ENCODE data around the gene SLC24A3. TPM values are rescaled to one million over a fixed set of nuclear protein-coding genes. Genes with fewer than 3 reads are reported as not detected.

The SLC24A3 gene
- total RNA-seq, 1 experiment from 2014 or later, result not detected

GRCh38 chr20:19347943-19348456, 135.6 kb downstream of the SLC24A3 start:
- no peaks in the 10 kb centered on the region for H3K79me2 ChIP-seq (ENCODE audit: low read depth)
- H3K9me2 ChIP-seq (ENCODE audit: insufficient read depth), result no peaks in the 10 kb centered on the region
- TF ChIP-seq EZH2 (IDR thresholded peaks at IDR 0.05; ENCODE audit: low read depth) (no peak), CTCF (conservative IDR thresholded peaks at IDR 0.05) (no peak)
- intact Hi-C loops (cut with micrococcal nuclease; ENCODE audit: unreplicated experiment), result no loop called here
- no peaks in the 10 kb centered on the region for H3K4me1 ChIP-seq (replicated peaks; ENCODE audit: insufficient read depth)
- no peak overlapping the region for H3K27ac ChIP-seq
- 0 out of 2 replicates have a peak overlapping the region, but pooled peaks have one; percentile 2 for H3K4me2 ChIP-seq
- no peak for DNase-seq
- no peaks in the 10 kb centered on the region for H3K9me3 ChIP-seq (ENCODE audit: insufficient read depth, low read depth)
- CTCF ChIA-PET, result no interaction called here
- no peaks in the 10 kb centered on the region for H4K20me1 ChIP-seq (ENCODE audit: insufficient read depth)
- H3F3A ChIP-seq (ENCODE audit: insufficient read depth, low read depth), result no peaks in the 10 kb centered on the region
- BruUV-seq (replicated peaks), result no TSS peak
- H2AFZ ChIP-seq, result no peak overlapping the region
- H3K4me3 ChIP-seq, result no peak overlapping the region
- POLR2A ChIA-PET (ENCODE audit: unreplicated experiment), result no interaction called here
- peaks cover 32% of the 10 kb centered on the region for H3K27me3 ChIP-seq (ENCODE audit: insufficient read depth, low read depth)
- H3K36me3 ChIP-seq (ENCODE audit: low read depth), result no peaks in the 10 kb centered on the region

- ChIA-PET POLR2A (ENCODE audit: unreplicated experiment) (no interaction called here), CTCF (no interaction called here)
- DNase-seq, result no peak
- H3K36me3 ChIP-seq (ENCODE audit: low read depth), result no peaks in the 10 kb centered on the region
- no TSS peak for BruUV-seq (replicated peaks)
- no peaks in the 10 kb centered on the region for H3F3A ChIP-seq (ENCODE audit: insufficient read depth, low read depth)
- intact Hi-C loops (cut with micrococcal nuclease; ENCODE audit: unreplicated experiment), result no loop called here
- no peaks in the 10 kb centered on the region for H3K9me2 ChIP-seq (ENCODE audit: insufficient read depth)
- peaks cover 29% of the 10 kb centered on the region; the same call in 1 of the 2 replicates for H3K27me3 ChIP-seq (ENCODE audit: insufficient read depth, low read depth)
- no peaks in the 10 kb centered on the region for H3K4me1 ChIP-seq (replicated peaks; ENCODE audit: insufficient read depth)
- TF ChIP-seq CTCF (conservative IDR thresholded peaks at IDR 0.05), result no peak
- TF ChIP-seq EZH2 (IDR thresholded peaks at IDR 0.05; ENCODE audit: low read depth), result no peak
- H4K20me1 ChIP-seq (ENCODE audit: insufficient read depth), result no peaks in the 10 kb centered on the region
- H3K9me3 ChIP-seq (ENCODE audit: insufficient read depth, low read depth), result no peaks in the 10 kb centered on the region
- no peak overlapping the region for H3K27ac ChIP-seq
- H3K4me3 ChIP-seq, result no peak overlapping the region
- no peak overlapping the region for H2AFZ ChIP-seq
- H3K4me2 ChIP-seq, result no peak overlapping the region
- no peaks in the 10 kb centered on the region for H3K79me2 ChIP-seq (ENCODE audit: low read depth)
Observed at GRCh38 chr20:19348582-19348981, 136.1 kb downstream of the SLC24A3 start.

GRCh38 chr20:19349879-19350278, 137.4 kb downstream of the SLC24A3 start:
- Histone ChIP-seq H3K9me2 (ENCODE audit: insufficient read depth) (no peaks in the 10 kb centered on the region), H3K4me3 (no peak overlapping the region), H3K27me3 (ENCODE audit: insufficient read depth, low read depth) (0 out of 2 replicates have a peak, but pooled peaks cover 20% of the 10 kb centered on the region), H3K4me2 (no peak overlapping the region), H4K20me1 (ENCODE audit: insufficient read depth) (no peaks in the 10 kb centered on the region), H3K36me3 (ENCODE audit: low read depth) (no peaks in the 10 kb centered on the region), H3K27ac (no peak overlapping the region), H3F3A (ENCODE audit: insufficient read depth, low read depth) (no peaks in the 10 kb centered on the region), H3K79me2 (ENCODE audit: low read depth) (no peaks in the 10 kb centered on the region), H3K9me3 (ENCODE audit: insufficient read depth, low read depth) (no peaks in the 10 kb centered on the region), H2AFZ (no peak overlapping the region), H3K4me1 (replicated peaks; ENCODE audit: insufficient read depth) (no peaks in the 10 kb centered on the region)
- BruUV-seq (replicated peaks), result no TSS peak
- POLR2A ChIA-PET (ENCODE audit: unreplicated experiment), result interaction anchor here (0.7 kb wide), 1 partner anchor 50 kb away, joined by 10 read pairs; no protein-coding TSS in a partner anchor
- intact Hi-C loops (cut with micrococcal nuclease; ENCODE audit: unreplicated experiment), result no loop called here
- CTCF ChIA-PET, result no interaction called here
- DNase-seq, result no peak
- TF ChIP-seq EZH2 (IDR thresholded peaks at IDR 0.05; ENCODE audit: low read depth) (no peak), CTCF (conservative IDR thresholded peaks at IDR 0.05) (no peak)

All from PC-9 (cell line).